Measurements from ENCODE around the gene SSX4.
"Not testable (repeated sequence)": the region's sequence is repeated elsewhere in the genome, so short reads cannot be mapped to it uniquely, and the experiment has no call there.

The SSX4 gene

GRCh38 chrX:48383239-48383638 lies at the start of gene SSX4:
Gene SSX4 (plus strand): TSS chrX:48383539. CDS start chrX:48384054, 515 bp downstream.
- DNase-seq (ENCODE audit: low read depth in 2 of 2), result not testable (repeated sequence)

GRCh38 chrX:48346059-48346458 lies 37.3 kb upstream of the SSX4 start:
- DNase-seq (ENCODE audit: low read depth in 2 of 2), result not testable (repeated sequence)

- not testable (repeated sequence) for DNase-seq (ENCODE audit: low read depth in 2 of 2)
Observed at GRCh38 chrX:48356315-48357094, 26.8 kb upstream of the SSX4 start, which contains the start of gene SSX3. Gene SSX3 (minus strand): TSS chrX:48356703. CDS start chrX:48355249, 1,454 bp downstream.

- DNase-seq (ENCODE audit: low read depth in 2 of 2), result no peak
Observed at GRCh38 chrX:48357681-48358080, 25.7 kb upstream of the SSX4 start.

GRCh38 chrX:48359281-48359680 lies 24.1 kb upstream of the SSX4 start:
- DNase-seq (ENCODE audit: low read depth in 2 of 2), result not testable (repeated sequence)

GRCh38 chrX:48367717-48368408 lies 15.5 kb upstream of the SSX4 start:
- not testable (repeated sequence) for DNase-seq (ENCODE audit: low read depth in 2 of 2)

GRCh38 chrX:48370408-48370807 lies 12.9 kb upstream of the SSX4 start:
- DNase-seq (ENCODE audit: low read depth in 2 of 2), result not testable (repeated sequence)

- DNase-seq (ENCODE audit: low read depth in 2 of 2), result not testable (repeated sequence)
Observed at GRCh38 chrX:48396931-48397330, 13.6 kb downstream of the SSX4 start.

GRCh38 chrX:48397825-48398224 lies 14.5 kb downstream of the SSX4 start:
- DNase-seq (ENCODE audit: low read depth in 2 of 2), result not testable (repeated sequence)

GRCh38 chrX:48411860-48412259 lies 28.5 kb downstream of the SSX4 start, which contains the start of gene SSX4B:
Gene SSX4B (minus strand): TSS chrX:48411960. CDS start chrX:48411372, 588 bp downstream.
- DNase-seq (ENCODE audit: low read depth in 2 of 2), result not testable (repeated sequence)

GRCh38 chrX:48427027-48427716 lies 43.8 kb downstream of the SSX4 start:
- not testable (repeated sequence) for DNase-seq (ENCODE audit: low read depth in 2 of 2)

GRCh38 chrX:48429606-48430005 lies 46.3 kb downstream of the SSX4 start:
- DNase-seq (ENCODE audit: low read depth in 2 of 2), result not testable (repeated sequence)

GRCh38 chrX:48430166-48430565 lies 46.8 kb downstream of the SSX4 start:
- DNase-seq (ENCODE audit: low read depth in 2 of 2), result not testable (repeated sequence)

- DNase-seq (ENCODE audit: low read depth in 2 of 2), result not testable (repeated sequence)
Observed at GRCh38 chrX:48433713-48434112, 50.4 kb downstream of the SSX4 start.

All from stimulated activated CD4-positive, alpha-beta T cell treated with anti-CD3 and anti-CD28 coated beads, Interleukin-1b, Interleukin-23, amount 100 ng/mL, for 4 hours (primary cell).